ENCODE measurements around the gene ACIN1. TPM values are rescaled to one million over a fixed set of nuclear protein-coding genes. Genes with fewer than 3 reads are reported as not detected.

ACIN1 gene
- total and polyA plus RNA-seq, 10 of the 15 experiments (the other 5 are each of a cell fraction or from before 2014, with no cell fraction given), result 4.3 to 148 (median 93.4) TPM

DNA sequence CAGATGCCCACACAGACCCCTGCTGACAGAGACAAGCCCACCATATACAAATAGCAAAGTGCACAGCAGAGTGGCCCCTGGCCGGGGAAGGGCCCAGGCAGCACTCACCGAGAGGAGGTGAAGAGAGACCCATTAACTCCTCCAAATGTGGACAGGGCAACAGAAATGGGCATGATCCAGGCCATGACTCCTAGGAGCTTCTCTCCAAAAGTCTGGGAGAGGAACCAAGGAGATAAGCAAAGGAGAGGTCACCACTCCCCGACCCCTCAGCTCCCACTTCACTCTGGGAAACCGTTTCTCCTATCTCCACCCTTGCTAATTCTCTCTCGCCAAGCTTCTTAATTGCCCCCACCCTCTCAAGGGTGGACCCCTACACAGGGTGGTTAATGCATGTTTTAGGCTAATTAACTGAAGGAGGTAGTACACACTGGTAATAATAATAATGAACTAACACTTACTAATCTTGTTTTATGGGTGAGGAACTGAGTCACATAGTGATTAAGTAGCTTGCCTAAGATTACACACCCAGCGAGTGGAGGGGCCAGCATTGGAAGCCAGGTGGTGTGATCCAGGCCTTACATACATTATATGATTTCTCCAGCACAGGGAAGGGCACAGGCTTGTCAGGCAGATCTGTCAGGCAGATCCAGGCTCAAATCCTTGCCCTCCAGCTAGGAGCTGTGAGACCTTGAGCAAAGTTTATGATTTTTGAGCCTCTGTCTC lies 43.0 kb upstream of the ACIN1 start:
- in situ Hi-C loops (cut with MboI) (no loop called here), intact Hi-C loops (cut with micrococcal nuclease; ENCODE audit: unreplicated experiment) (no loop called here)
- H3K9me3 ChIP-seq (replicated peaks; ENCODE audit: control insufficient read depth, insufficient read depth, low read length), result no peaks in the 10 kb centered on the region
- H2AFZ ChIP-seq (ENCODE audit: control insufficient read depth, low read depth, low read length), result no peak overlapping the region
- SMC1A ChIA-PET (ENCODE audit: uncharacterized antibody, unreplicated experiment), result interaction anchor here (1.5 kb wide), 1 partner anchor 17 kb away, joined by 4 read pairs; no protein-coding TSS in a partner anchor
- BruUV-seq (replicated peaks), result no TSS peak
- ATAC-seq, result no peak
- DNase-seq (ENCODE audit: low read depth, low spot score), result no peak
- H3K36me3 ChIP-seq (ENCODE audit: control insufficient read depth in 2 of 2, insufficient read depth in 2 of 2, low read length in 1 of 2), result no peaks in the 10 kb centered on the region
- peaks cover 3% of the 10 kb centered on the region in 2 experiments; a peak in 3 of 4 replicates for H3K27me3 ChIP-seq (replicated peaks in 1 of 2; ENCODE audit: control insufficient read depth in 2 of 2, insufficient read depth in 2 of 2, low read length in 1 of 2)
- H3K4me1 ChIP-seq (ENCODE audit: control insufficient read depth, insufficient read depth, low read length), result no peaks in the 10 kb centered on the region
- CTCF ChIA-PET, result interaction anchor here (1.2 kb wide), 1 partner anchor 127 kb away, joined by 3 read pairs; no protein-coding TSS in a partner anchor
- no peak overlapping the region for H3K27ac ChIP-seq (ENCODE audit: control insufficient read depth, insufficient read depth)
- H3K4me3 ChIP-seq, result no peak overlapping the region
- no peak for FAIRE-seq
- WGBS (ENCODE audit: insufficient coverage, insufficient replicate concordance, low lambda C conversion rate, missing lambda C conversion rate), result 21% methylated on average over 6 of the region's 6 CpGs
- H3K4me2 ChIP-seq (ENCODE audit: control insufficient read depth, insufficient read depth), result no peak overlapping the region
- H4K20me1 ChIP-seq (ENCODE audit: control insufficient read depth, insufficient read depth), result no peaks in the 10 kb centered on the region
- H3K79me2 ChIP-seq (ENCODE audit: control insufficient read depth, insufficient read depth, low read length), result no peaks in the 10 kb centered on the region
- RAD21 ChIA-PET (ENCODE audit: unreplicated experiment), result interaction anchor here (1.5 kb wide), 1 partner anchor 17 kb away, joined by 3 read pairs; no protein-coding TSS in a partner anchor
- TF ChIP-seq GABPA (IDR thresholded peaks at IDR 0.05; ENCODE audit: low read depth), result no peak
- TF ChIP-seq NFIC (IDR thresholded peaks at IDR 0.05; ENCODE audit: low read depth, low read length), result no peak
- no peak for TF ChIP-seq HDAC6 (IDR thresholded peaks at IDR 0.05; ENCODE audit: unreplicated experiment)
- no peak for TF ChIP-seq SMAD1 (IDR thresholded peaks at IDR 0.05; ENCODE audit: low read depth, partially characterized antibody)
- TF ChIP-seq KAT2A (conservative IDR thresholded peaks at IDR 0.05; ENCODE audit: control insufficient read depth, low read depth, low read length), result no peak
- no peak for TF ChIP-seq IKZF1 (conservative IDR thresholded peaks at IDR 0.05)
- no peak for TF ChIP-seq STAT3 (IDR thresholded peaks at IDR 0.05; ENCODE audit: low read depth, low read length)
- no peak for TF ChIP-seq BMI1 (IDR thresholded peaks at IDR 0.05; ENCODE audit: borderline replicate concordance)
- POLR2A ChIA-PET, result no interaction called here
- H3K9ac ChIP-seq (ENCODE audit: control insufficient read depth, insufficient read depth, low read length), result no peak overlapping the region

Measured in GM12878 (cell line).